ENCODE data around the gene NT5DC3. TPM values are rescaled to one million over a fixed set of nuclear protein-coding genes. Genes with fewer than 3 reads are reported as not detected.

The NT5DC3 gene
- total and polyA plus RNA-seq, 2 experiments from 2014 or later = 2.8 to 6.3 TPM

DNA sequence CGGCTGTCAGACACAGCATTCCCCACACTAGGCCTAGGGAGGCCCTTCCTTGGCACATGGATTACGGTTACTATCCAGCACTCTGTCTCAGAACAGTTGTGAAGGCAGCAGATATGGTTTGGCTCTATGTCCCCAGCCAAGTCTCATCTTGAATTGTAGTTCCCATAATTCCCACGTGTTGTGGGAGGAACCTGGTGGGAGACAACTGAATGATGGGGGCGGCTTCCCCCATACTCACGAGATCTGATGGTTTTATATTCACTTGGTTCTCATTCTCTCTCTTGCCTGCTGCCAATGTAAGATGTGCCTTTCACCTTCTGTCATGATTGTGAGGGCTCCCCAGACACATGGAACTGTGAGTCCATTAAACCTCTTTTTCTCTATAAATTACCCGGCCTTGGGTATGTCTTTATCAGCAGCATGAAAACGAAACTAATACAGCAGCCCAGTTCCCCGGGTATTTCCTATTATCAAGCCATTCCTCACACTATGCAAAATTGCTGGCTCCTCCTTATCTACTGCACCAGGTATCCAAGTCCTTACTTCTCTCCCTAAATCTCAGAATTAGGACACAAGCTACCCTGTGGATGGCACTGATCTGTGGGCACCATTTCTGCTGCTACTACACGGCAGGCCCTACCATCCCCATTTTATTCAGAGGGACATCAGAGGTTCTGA is 33.3 kb downstream of the NT5DC3 start:
- no peak overlapping the region for H2AFZ ChIP-seq
- DNase-seq (ENCODE audit: low spot score) = no peak
- TF ChIP-seq EZH2 (IDR thresholded peaks at IDR 0.05; ENCODE audit: borderline replicate concordance) (no peak), EZH2phosphoT487 (IDR thresholded peaks at IDR 0.05; ENCODE audit: low read depth, severe bottlenecking, unreplicated experiment) (no peak)
- TF ChIP-seq, protein P1, sequence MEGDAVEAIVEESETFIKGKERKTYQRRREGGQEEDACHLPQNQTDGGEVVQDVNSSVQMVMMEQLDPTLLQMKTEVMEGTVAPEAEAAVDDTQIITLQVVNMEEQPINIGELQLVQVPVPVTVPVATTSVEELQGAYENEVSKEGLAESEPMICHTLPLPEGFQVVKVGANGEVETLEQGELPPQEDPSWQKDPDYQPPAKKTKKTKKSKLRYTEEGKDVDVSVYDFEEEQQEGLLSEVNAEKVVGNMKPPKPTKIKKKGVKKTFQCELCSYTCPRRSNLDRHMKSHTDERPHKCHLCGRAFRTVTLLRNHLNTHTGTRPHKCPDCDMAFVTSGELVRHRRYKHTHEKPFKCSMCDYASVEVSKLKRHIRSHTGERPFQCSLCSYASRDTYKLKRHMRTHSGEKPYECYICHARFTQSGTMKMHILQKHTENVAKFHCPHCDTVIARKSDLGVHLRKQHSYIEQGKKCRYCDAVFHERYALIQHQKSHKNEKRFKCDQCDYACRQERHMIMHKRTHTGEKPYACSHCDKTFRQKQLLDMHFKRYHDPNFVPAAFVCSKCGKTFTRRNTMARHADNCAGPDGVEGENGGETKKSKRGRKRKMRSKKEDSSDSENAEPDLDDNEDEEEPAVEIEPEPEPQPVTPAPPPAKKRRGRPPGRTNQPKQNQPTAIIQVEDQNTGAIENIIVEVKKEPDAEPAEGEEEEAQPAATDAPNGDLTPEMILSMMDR (IDR thresholded peaks at IDR 0.05; ENCODE audit: poor library complexity) = no peak
- H3K36me3 ChIP-seq (replicated peaks; ENCODE audit: insufficient read depth, low read depth) = no peaks in the 10 kb centered on the region
- no peaks in the 10 kb centered on the region for H3K9me3 ChIP-seq (ENCODE audit: low read depth)
- no peaks in the 10 kb centered on the region for H3K9me2 ChIP-seq (replicated peaks; ENCODE audit: insufficient read depth)
- no peak overlapping the region for H3K27ac ChIP-seq
- H3K79me2 ChIP-seq = no peaks in the 10 kb centered on the region
- WGBS (ENCODE audit: low lambda C conversion rate, missing lambda C conversion rate) = 94% methylated on average over 9 of the region's 9 CpGs
- no peaks in the 10 kb centered on the region for H4K20me1 ChIP-seq (ENCODE audit: insufficient read depth, poor library complexity, severe bottlenecking)
- peaks cover 11% of the 10 kb centered on the region for H3K4me1 ChIP-seq (ENCODE audit: insufficient read depth)
- no peak overlapping the region for H3K4me3 ChIP-seq
- H3K27me3 ChIP-seq = no peaks in the 10 kb centered on the region
- no peak overlapping the region for H3K4me2 ChIP-seq

DNA sequence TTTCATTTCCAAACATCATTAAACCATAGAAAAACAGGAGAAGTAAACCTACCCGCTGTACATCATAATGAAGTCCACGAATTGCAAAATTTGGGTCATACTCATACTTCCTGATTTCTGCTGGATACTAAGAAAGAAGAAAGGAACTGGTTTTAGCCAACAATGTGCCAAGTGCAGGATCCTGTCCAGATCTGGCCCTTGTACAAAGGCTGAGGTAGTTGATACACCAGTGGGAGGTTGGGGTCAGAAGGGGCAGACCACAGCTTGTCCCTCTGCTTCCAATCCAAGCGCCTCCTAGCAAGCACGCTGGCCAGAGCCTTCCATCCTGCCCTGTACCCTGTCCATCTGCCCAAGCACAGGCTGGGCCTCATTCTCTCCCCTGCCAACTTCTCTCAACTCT is 34.2 kb downstream of the NT5DC3 start:
- Histone ChIP-seq H4K20me1 (ENCODE audit: insufficient read depth, poor library complexity, severe bottlenecking) (no peaks in the 10 kb centered on the region), H2AFZ (no peak overlapping the region), H3K27me3 (no peaks in the 10 kb centered on the region), H3K4me2 (no peak overlapping the region), H3K9me2 (replicated peaks; ENCODE audit: insufficient read depth) (no peaks in the 10 kb centered on the region), H3K9me3 (ENCODE audit: low read depth) (no peaks in the 10 kb centered on the region), H3K36me3 (replicated peaks; ENCODE audit: insufficient read depth, low read depth) (no peaks in the 10 kb centered on the region), H3K79me2 (no peaks in the 10 kb centered on the region), H3K4me3 (no peak overlapping the region), H3K27ac (no peak overlapping the region), H3K4me1 (ENCODE audit: insufficient read depth) (peaks cover 11% of the 10 kb centered on the region)
- 96% methylated on average over 4 of the region's 4 CpGs for WGBS (ENCODE audit: low lambda C conversion rate, missing lambda C conversion rate)
- no peak for TF ChIP-seq EZH2 (IDR thresholded peaks at IDR 0.05; ENCODE audit: borderline replicate concordance)
- DNase-seq (ENCODE audit: low spot score) = no peak

DNA sequence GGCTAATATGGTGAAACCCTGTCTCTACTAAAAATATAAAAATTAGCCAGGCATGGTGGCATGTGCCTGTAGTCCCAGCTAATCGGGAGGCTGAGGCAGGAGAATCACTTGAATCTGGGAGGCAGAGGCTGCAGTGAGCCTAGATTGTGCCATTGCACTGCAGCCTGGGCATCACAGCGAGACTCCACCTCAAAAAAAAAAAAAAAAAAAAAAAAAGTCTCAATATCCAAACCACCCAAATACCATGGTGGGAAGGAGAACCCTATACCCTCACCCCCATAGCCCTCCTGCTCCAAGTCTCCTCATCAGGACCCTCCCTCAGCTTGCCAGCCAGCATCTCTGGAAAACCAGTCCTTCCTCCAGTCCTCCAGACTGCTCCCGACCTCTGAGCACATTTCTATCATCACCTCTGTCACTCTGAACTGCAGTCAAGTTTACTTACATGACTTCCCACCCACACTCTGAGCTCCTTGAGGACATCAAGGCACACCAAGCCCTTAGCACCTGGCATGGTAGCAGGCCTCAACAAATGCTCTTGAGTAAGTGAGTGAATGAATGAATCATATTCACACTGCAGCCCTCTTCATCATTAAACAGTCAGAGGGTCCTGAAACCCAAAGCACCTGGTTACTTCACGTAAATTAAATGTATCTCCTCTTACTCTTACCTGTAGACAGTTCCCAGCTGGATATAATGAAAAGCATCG is 35.2 kb downstream of the NT5DC3 start:
- Histone ChIP-seq H3K79me2 (no peaks in the 10 kb centered on the region), H3K27me3 (no peaks in the 10 kb centered on the region), H2AFZ (no peak overlapping the region), H3K27ac (peak overlapping the region; percentile 8), H3K4me3 (no peak overlapping the region), H3K4me2 (no peak overlapping the region), H3K9me2 (replicated peaks; ENCODE audit: insufficient read depth) (no peaks in the 10 kb centered on the region), H3K36me3 (replicated peaks; ENCODE audit: insufficient read depth, low read depth) (no peaks in the 10 kb centered on the region), H4K20me1 (ENCODE audit: insufficient read depth, poor library complexity, severe bottlenecking) (no peaks in the 10 kb centered on the region), H3K4me1 (ENCODE audit: insufficient read depth) (peaks cover 15% of the 10 kb centered on the region), H3K9me3 (ENCODE audit: low read depth) (no peaks in the 10 kb centered on the region)
- TF ChIP-seq EZH2phosphoT487 (IDR thresholded peaks at IDR 0.05; ENCODE audit: low read depth, severe bottlenecking, unreplicated experiment) = no peak
- TF ChIP-seq, protein P1 (IDR thresholded peaks at IDR 0.05; ENCODE audit: poor library complexity) = no peak
- TF ChIP-seq EZH2 (IDR thresholded peaks at IDR 0.05; ENCODE audit: borderline replicate concordance) = no peak
- no peak for DNase-seq (ENCODE audit: low spot score)
- WGBS (ENCODE audit: low lambda C conversion rate, missing lambda C conversion rate) = 85% methylated on average over 4 of the region's 5 CpGs

DNA sequence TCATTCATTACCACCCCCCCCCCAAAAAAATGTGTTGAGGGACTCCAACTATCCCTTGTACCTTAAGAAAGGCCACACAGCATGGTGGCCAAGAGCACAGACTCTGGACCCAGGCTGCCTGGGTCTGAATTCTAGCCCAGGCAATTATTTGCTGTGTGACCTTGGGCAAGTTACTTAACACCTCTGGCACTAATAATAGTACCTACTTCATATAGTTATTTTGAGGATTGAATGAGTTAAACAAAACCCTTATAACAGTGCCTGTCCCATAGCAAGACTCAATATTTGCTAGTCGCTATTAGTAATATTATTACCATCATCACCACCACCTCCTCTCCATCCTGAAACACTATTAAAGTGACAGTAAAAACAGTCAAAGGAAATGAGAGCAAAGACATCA is 37.2 kb downstream of the NT5DC3 start:
- no peaks in the 10 kb centered on the region for H4K20me1 ChIP-seq (ENCODE audit: insufficient read depth, poor library complexity, severe bottlenecking)
- no peak overlapping the region for H3K4me2 ChIP-seq
- H3K27me3 ChIP-seq = no peaks in the 10 kb centered on the region
- no peaks in the 10 kb centered on the region for H3K9me3 ChIP-seq (ENCODE audit: low read depth)
- WGBS (ENCODE audit: low lambda C conversion rate, missing lambda C conversion rate) = 94% methylated on average over 1 of the region's 1 CpG
- no peak overlapping the region for H2AFZ ChIP-seq
- H3K79me2 ChIP-seq = no peaks in the 10 kb centered on the region
- H3K36me3 ChIP-seq (replicated peaks; ENCODE audit: insufficient read depth, low read depth) = no peaks in the 10 kb centered on the region
- peaks cover 34% of the 10 kb centered on the region for H3K4me1 ChIP-seq (ENCODE audit: insufficient read depth)
- no peak for DNase-seq (ENCODE audit: low spot score)
- TF ChIP-seq EZH2phosphoT487 (IDR thresholded peaks at IDR 0.05; ENCODE audit: low read depth, severe bottlenecking, unreplicated experiment) (no peak), EZH2 (IDR thresholded peaks at IDR 0.05; ENCODE audit: borderline replicate concordance) (no peak)
- TF ChIP-seq, protein P1 (IDR thresholded peaks at IDR 0.05; ENCODE audit: poor library complexity) = no peak
- H3K4me3 ChIP-seq = no peak overlapping the region
- no peak overlapping the region for H3K27ac ChIP-seq
- H3K9me2 ChIP-seq (replicated peaks; ENCODE audit: insufficient read depth) = no peaks in the 10 kb centered on the region

Data from hepatocyte (in vitro differentiated cells).